ENCODE data around the gene MSANTD3. TPM values are rescaled to one million over a fixed set of nuclear protein-coding genes. Genes with fewer than 3 reads are reported as not detected.

The MSANTD3 gene
- total RNA-seq, 1 donor from 2014 or later: 20.2 TPM

DNA sequence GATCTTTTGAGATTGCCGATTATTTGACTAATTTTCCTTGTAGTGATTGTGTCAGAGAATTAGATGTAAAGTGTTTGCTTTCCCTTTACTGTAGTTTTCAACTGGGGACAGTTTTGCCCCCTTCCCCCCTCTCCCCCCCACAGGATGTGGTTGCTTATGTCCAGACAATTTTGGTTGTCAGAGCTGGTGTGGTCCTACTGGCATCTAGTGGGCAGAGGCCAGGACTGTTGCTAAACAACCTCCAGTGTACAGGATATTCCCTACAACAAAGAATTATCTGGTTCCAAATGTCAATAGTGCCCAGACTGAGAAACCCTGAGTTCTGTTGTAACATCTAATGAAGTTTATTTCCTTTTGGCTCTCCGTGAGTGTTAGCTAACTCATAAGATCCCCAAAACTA lies 66.0 kb downstream of the MSANTD3 start:
- DNase-seq: no peak
- Histone ChIP-seq H3K27me3 (ENCODE audit: low read depth) (no peaks in the 10 kb centered on the region), H3K27ac (no peak overlapping the region), H3K4me3 (no peak overlapping the region), H3K4me1 (no peaks in the 10 kb centered on the region), H3K9me3 (no peaks in the 10 kb centered on the region), H3K36me3 (no peaks in the 10 kb centered on the region)
- TF ChIP-seq, protein P1, sequence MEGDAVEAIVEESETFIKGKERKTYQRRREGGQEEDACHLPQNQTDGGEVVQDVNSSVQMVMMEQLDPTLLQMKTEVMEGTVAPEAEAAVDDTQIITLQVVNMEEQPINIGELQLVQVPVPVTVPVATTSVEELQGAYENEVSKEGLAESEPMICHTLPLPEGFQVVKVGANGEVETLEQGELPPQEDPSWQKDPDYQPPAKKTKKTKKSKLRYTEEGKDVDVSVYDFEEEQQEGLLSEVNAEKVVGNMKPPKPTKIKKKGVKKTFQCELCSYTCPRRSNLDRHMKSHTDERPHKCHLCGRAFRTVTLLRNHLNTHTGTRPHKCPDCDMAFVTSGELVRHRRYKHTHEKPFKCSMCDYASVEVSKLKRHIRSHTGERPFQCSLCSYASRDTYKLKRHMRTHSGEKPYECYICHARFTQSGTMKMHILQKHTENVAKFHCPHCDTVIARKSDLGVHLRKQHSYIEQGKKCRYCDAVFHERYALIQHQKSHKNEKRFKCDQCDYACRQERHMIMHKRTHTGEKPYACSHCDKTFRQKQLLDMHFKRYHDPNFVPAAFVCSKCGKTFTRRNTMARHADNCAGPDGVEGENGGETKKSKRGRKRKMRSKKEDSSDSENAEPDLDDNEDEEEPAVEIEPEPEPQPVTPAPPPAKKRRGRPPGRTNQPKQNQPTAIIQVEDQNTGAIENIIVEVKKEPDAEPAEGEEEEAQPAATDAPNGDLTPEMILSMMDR (IDR thresholded peaks at IDR 0.05): no peak
- no peak for ATAC-seq
- intact Hi-C loops (cut with DNase I): no loop called here

DNA sequence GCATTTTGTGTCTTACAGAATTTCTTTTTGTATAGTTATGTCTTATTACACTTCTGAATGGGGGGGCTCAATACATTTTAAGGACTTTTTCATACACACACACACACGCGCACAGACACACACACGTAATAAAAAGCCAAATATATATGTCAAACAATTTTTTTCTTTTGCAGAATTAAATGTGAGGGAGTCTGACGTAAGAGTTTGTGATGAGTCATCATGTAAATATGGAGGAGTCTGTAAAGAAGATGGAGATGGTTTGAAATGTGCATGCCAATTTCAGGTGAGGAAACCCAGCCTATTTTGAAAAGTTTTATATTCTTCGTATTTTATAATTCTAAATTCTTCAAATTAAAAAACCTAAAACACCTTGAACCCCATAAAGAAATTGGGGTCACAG lies 71.6 kb downstream of the MSANTD3 start:
- TF ChIP-seq, protein P1 (IDR thresholded peaks at IDR 0.05): no peak
- intact Hi-C loops (cut with DNase I): no loop called here
- no peaks in the 10 kb centered on the region for H3K9me3 ChIP-seq
- DNase-seq: no peak
- no peaks in the 10 kb centered on the region for H3K4me1 ChIP-seq
- H3K27me3 ChIP-seq (ENCODE audit: low read depth): no peaks in the 10 kb centered on the region
- ATAC-seq: no peak
- no peak overlapping the region for H3K27ac ChIP-seq
- no peaks in the 10 kb centered on the region for H3K36me3 ChIP-seq
- H3K4me3 ChIP-seq: no peak overlapping the region

DNA sequence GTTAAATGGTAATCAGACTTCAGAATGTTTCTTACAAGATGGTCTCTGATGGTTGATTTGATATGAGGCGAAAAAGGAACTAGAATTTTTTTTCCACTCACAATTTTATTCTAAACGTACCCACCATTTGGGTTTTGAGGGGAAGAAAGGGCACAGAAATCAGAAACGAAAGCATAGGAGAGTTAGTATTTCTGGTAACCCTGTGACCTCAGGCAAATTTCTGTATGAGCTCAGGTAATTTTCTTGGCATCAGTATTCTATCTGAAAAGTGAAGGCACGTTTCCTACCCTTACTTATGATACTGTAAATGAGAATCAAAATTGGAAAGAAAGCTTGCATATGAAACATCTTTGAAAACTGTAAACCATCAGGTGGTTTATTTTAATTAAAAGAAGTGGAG lies 72.5 kb downstream of the MSANTD3 start:
- intact Hi-C loops (cut with DNase I): no loop called here
- Histone ChIP-seq H3K4me3 (no peak overlapping the region), H3K4me1 (no peaks in the 10 kb centered on the region), H3K36me3 (no peaks in the 10 kb centered on the region), H3K27ac (no peak overlapping the region), H3K27me3 (ENCODE audit: low read depth) (no peaks in the 10 kb centered on the region), H3K9me3 (no peaks in the 10 kb centered on the region)
- DNase-seq (no peak), ATAC-seq (no peak)
- TF ChIP-seq, protein P1 (IDR thresholded peaks at IDR 0.05): no peak

DNA sequence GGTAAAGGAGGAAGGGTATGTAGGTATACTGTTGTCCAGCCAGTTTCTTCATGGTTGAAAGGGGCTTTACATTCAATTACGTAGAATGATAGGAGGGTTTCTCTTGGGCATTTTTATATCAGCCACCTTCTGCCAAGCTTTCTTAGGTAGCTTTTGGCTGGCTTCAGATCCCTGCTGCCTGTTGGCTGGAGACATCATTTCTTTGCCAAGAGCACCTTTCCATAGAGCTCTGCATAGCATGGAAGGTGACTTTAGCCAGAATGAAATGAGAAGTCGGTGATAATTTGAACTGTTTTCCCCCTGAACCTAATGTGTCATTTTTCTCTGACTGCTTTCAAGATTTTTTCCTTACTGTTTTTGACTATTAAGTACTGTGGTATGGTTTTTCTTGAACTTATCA lies 72.9 kb downstream of the MSANTD3 start:
- TF ChIP-seq, protein P1 (IDR thresholded peaks at IDR 0.05): no peak
- H3K9me3 ChIP-seq: no peaks in the 10 kb centered on the region
- H3K36me3 ChIP-seq: no peaks in the 10 kb centered on the region
- intact Hi-C loops (cut with DNase I): no loop called here
- ATAC-seq: no peak
- DNase-seq: no peak
- H3K4me1 ChIP-seq: no peaks in the 10 kb centered on the region
- H3K4me3 ChIP-seq: no peak overlapping the region
- H3K27ac ChIP-seq: no peak overlapping the region
- no peaks in the 10 kb centered on the region for H3K27me3 ChIP-seq (ENCODE audit: low read depth)

Other genes with a start within 250 kb of the MSANTD3 start
- gene TEX10, start 74.2 kb upstream of the MSANTD3 start, total RNA-seq: 10.5 TPM
- 0.80 TPM for gene TMEFF1, start 46.0 kb downstream of the MSANTD3 start, total RNA-seq
- 1.7 TPM for gene CAVIN4, start 150.9 kb downstream of the MSANTD3 start, total RNA-seq